HepG2 (cell line): ENCODE measurements around the gene MTIF2. TPM values are rescaled to one million over a fixed set of nuclear protein-coding genes. Genes with fewer than 3 reads are reported as not detected.

Source experiments
- ARID3A ChIP-seq: IDR thresholded peaks from 2 replicates; pipeline ENCODE4 v1.6.1; 2012; ENCODE audit warnings: low read depth, low read length, improper control_type of control experiment
- CCDC6 ChIP-seq: sonication (generic); formaldehyde crosslinking; IDR thresholded peaks from 2 replicates; pipeline ENCODE4 v1.8.1; 2022; ENCODE audit warnings: mild to moderate bottlenecking, missing genetic modification reagents, moderate library complexity
- DMTF1 ChIP-seq: sonication (generic); formaldehyde crosslinking; IDR thresholded peaks from 2 replicates; pipeline ENCODE4 v1.4.0; 2020; ENCODE audit warnings: mild to moderate bottlenecking, missing genetic modification reagents
- HNF1A ChIP-seq, 2 experiments: sonication (generic) in 1 of 2; formaldehyde crosslinking in 1 of 2; IDR thresholded peaks; 2 replicates each; pipeline versions ENCODE4 v1.4.0 to v1.6.1; 2016 to 2020; ENCODE audit warnings: borderline replicate concordance in 1 of 2, low read depth in 1 of 2, mild to moderate bottlenecking in 1 of 2, missing genetic modification reagents in 1 of 2
- IRF2 ChIP-seq: IDR thresholded peaks from 2 replicates; pipeline ENCODE4 v1.6.1; 2018; ENCODE audit warnings: missing genetic modification reagents, missing compliant biosample characterization
- ISX ChIP-seq: sonication (generic); formaldehyde crosslinking; conservative IDR thresholded peaks from 2 replicates; pipeline ENCODE4 v1.5.0; 2020; ENCODE audit warnings: missing genetic modification reagents
- MEF2D ChIP-seq: sonication (generic); formaldehyde crosslinking; IDR thresholded peaks from 2 replicates; pipeline ENCODE4 v1.5.1; 2020; ENCODE audit warnings: mild to moderate bottlenecking, missing genetic modification reagents
- MEIS2 ChIP-seq: sonication (generic); formaldehyde crosslinking; IDR thresholded peaks from 2 replicates; pipeline ENCODE4 v1.9.0; 2021; ENCODE audit warnings: mild to moderate bottlenecking, missing genetic modification reagents
- PAWR ChIP-seq: sonication (generic); formaldehyde crosslinking; IDR thresholded peaks from 2 replicates; pipeline ENCODE4 v1.4.0; 2020; ENCODE audit warnings: missing genetic modification reagents, mild to moderate bottlenecking, borderline replicate concordance
- PBX2 ChIP-seq: IDR thresholded peaks from 2 replicates; pipeline ENCODE4 v1.6.1; 2016; ENCODE audit warnings: control low read depth
- TOE1 ChIP-seq: sonication (generic); formaldehyde crosslinking; IDR thresholded peaks from 2 replicates; pipeline ENCODE4 v1.4.0; 2020; ENCODE audit warnings: mild to moderate bottlenecking, missing genetic modification reagents
- ZBTB7B ChIP-seq: sonication (generic); formaldehyde crosslinking; IDR thresholded peaks from 2 replicates; pipeline ENCODE4 v1.4.0; 2020; ENCODE audit warnings: missing genetic modification reagents
- ZNF205 ChIP-seq: IDR thresholded peaks from 2 replicates; pipeline ENCODE4 v1.6.1; 2018; ENCODE audit warnings: missing biosample characterization, missing genetic modification reagents
- ZNF749 ChIP-seq: sonication (generic); formaldehyde crosslinking; IDR thresholded peaks from 2 replicates; pipeline ENCODE4 v1.8.0; 2022; ENCODE audit warnings: mild to moderate bottlenecking, missing genetic modification reagents, moderate library complexity, borderline replicate concordance
- ZNF800 ChIP-seq: sonication (generic); formaldehyde crosslinking; IDR thresholded peaks from 2 replicates; pipeline ENCODE4 v1.4.0; 2020; ENCODE audit warnings: missing genetic modification reagents
- ZSCAN12 ChIP-seq: sonication (generic); formaldehyde crosslinking; IDR thresholded peaks from 2 replicates; pipeline ENCODE4 v1.9.0; 2021; ENCODE audit warnings: mild to moderate bottlenecking, missing genetic modification reagents
- polyA plus RNA-seq, 8 experiments: library from polyadenylated mRNA; depleted of rRNA in 3 of 8; stranded (reverse) in 7 of 8; unstranded in 1 of 8; fragments of >200 nt; fragmentation: Illumina TruSeq in 4 of 8; extraction: Trizol in 4 of 8; gene quantifications; 2 replicates each; pipeline versions ENCODE4 v1.2.1 to v1.2.3, GENCODE V29; 2011 to 2016; ENCODE audit warnings: low read depth in 4 of 8, missing spikeins in 1 of 8, mixed read lengths in 1 of 8; ENCODE audit not compliant: insufficient read depth in 1 of 8
- total RNA-seq, 5 experiments: library from RNA; depleted of rRNA; stranded (reverse); fragments of >200 nt; fragmentation: Illumina TruSeq; extraction: Trizol; gene quantifications; 2 replicates each; pipeline ENCODE4 v1.2.3, GENCODE V29; 2016; ENCODE audit warnings: low read depth in 1 of 5

MTIF2 gene
- total and polyA plus RNA-seq, 2 of the 13 experiments (the other 11 are each of a cell fraction or from before 2014, with no cell fraction given) = 32.1 to 92.1 TPM

GRCh38 chr2:55232863-55233657 is 36.0 kb downstream of the MTIF2 start (continued):
- TF ChIP-seq DMTF1 (CRISPR knock-in tag) (peak; percentile 86; the same call in 1 of the 2 replicates), ZNF205 (CRISPR knock-in tag) (no peak), ZBTB7B (CRISPR knock-in tag) (0 out of 2 replicates have a peak, but pooled peaks have one; percentile 3), CCDC6 (CRISPR knock-in tag) (0 out of 2 replicates have a peak, but pooled peaks have one; percentile 1), ISX (CRISPR knock-in tag) (no peak), ZNF800 (no peak), PBX2 (CRISPR knock-in tag) (no peak), MEIS2 (CRISPR knock-in tag) (0 out of 2 replicates have a peak, but pooled peaks have one; percentile 23), HNF1A (IDR thresholded peaks at IDR 0.05; ENCODE audit: low read depth) (no peak), HNF1A (CRISPR knock-in tag; IDR thresholded peaks at IDR 0.05; ENCODE audit: borderline replicate concordance) (peak; percentile 41; the same call in 1 of the 2 replicates), MEF2D (CRISPR knock-in tag) (0 out of 2 replicates have a peak, but pooled peaks have one; percentile 8), PAWR (CRISPR knock-in tag) (peak; percentile 91; the same call in 1 of the 2 replicates), ZSCAN12 (CRISPR knock-in tag) (no peak; the same call in 1 of the 2 replicates), ZNF749 (0 out of 2 replicates have a peak, but pooled peaks have one; percentile 58), ARID3A (0 out of 2 replicates have a peak, but pooled peaks have one; percentile 3), TOE1 (CRISPR knock-in tag) (no peak), IRF2 (no peak)
